Parathyroid adenoma (tissue), 2 donors: ENCODE measurements around the gene SLC7A11.

ENCODE experiments used
- H2AFZ ChIP-seq: fragments of 300-600 bp; sonication (generic); one replicate; pipeline ENCODE4 v1.7.0; 2017; ENCODE audit warnings: antibody characterized with exemption, mild to moderate bottlenecking
- H3K27ac ChIP-seq: fragments of 300-600 bp; sonication (generic); one replicate; pipeline ENCODE4 v1.7.0; 2017
- H3K27me3 ChIP-seq: fragments of 300-600 bp; sonication (generic); one replicate; pipeline ENCODE4 v1.7.0; 2017; ENCODE audit warnings: low read length; ENCODE audit not compliant: control insufficient read depth, insufficient read depth
- H3K36me3 ChIP-seq: fragments of 300-600 bp; sonication (generic); one replicate; pipeline ENCODE4 v1.7.0; 2017; ENCODE audit warnings: low read length; ENCODE audit not compliant: control insufficient read depth, insufficient read depth
- H3K4me1 ChIP-seq: fragments of 300-600 bp; sonication (generic); one replicate; pipeline ENCODE4 v1.7.0; 2017; ENCODE audit warnings: control low read depth
- H3K4me2 ChIP-seq: fragments of 300-600 bp; sonication (generic); one replicate; pipeline ENCODE4 v1.7.0; 2017; ENCODE audit warnings: low read length
- H3K4me3 ChIP-seq: fragments of 300-600 bp; sonication (generic); one replicate; pipeline ENCODE4 v1.7.0; 2017; ENCODE audit warnings: low read depth, low read length
- H3K79me2 ChIP-seq: fragments of 300-600 bp; sonication (generic); one replicate; pipeline ENCODE4 v1.7.0; 2017; ENCODE audit warnings: control low read depth
- H3K9ac ChIP-seq: fragments of 300-600 bp; sonication (generic); one replicate; pipeline ENCODE4 v1.7.0; 2017; ENCODE audit warnings: mild to moderate bottlenecking
- H3K9me3 ChIP-seq: fragments of 300-600 bp; sonication (generic); one replicate; pipeline ENCODE4 v1.7.0; 2017; ENCODE audit warnings: low read length; ENCODE audit not compliant: control insufficient read depth
- TF ChIP-seq, protein P1 (sequence below): fragments of 300-600 bp; sonication (generic); IDR thresholded peaks from one replicate; pipeline ENCODE4 v1.7.0; 2017; ENCODE audit warnings: antibody characterized with exemption, mild to moderate bottlenecking
- donor health status: primary hyperparathyroidism.

SLC7A11 gene

DNA sequence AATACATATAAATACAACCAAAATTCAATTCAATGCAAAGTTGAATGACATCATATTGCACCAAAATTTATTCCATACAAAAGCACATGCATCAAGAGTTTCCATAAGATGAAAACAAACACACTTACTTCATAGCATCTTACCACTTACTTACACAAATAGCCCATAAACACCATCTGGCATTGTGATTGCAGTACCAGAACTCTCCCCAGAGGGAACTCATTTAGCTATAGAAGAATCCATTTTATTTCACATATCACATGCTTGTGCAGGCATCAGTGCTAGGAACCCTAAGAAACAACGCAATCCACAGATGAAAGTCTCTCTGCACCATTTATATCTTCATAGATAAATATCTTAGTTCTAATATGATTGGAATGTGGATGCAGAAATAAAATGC is 77.9 kb downstream of the SLC7A11 start:
- Histone ChIP-seq H2AFZ (no peak overlapping the region), H3K79me2 (no peaks in the 10 kb centered on the region), H3K9me3 (no peaks in the 10 kb centered on the region), H3K4me1 (no peaks in the 10 kb centered on the region), H3K27ac (no peak overlapping the region), H3K27me3 (no peaks in the 10 kb centered on the region), H3K4me3 (no peak overlapping the region), H3K9ac (no peak overlapping the region), H3K4me2 (no peak overlapping the region), H3K36me3 (no peaks in the 10 kb centered on the region)
- TF ChIP-seq, protein P1, sequence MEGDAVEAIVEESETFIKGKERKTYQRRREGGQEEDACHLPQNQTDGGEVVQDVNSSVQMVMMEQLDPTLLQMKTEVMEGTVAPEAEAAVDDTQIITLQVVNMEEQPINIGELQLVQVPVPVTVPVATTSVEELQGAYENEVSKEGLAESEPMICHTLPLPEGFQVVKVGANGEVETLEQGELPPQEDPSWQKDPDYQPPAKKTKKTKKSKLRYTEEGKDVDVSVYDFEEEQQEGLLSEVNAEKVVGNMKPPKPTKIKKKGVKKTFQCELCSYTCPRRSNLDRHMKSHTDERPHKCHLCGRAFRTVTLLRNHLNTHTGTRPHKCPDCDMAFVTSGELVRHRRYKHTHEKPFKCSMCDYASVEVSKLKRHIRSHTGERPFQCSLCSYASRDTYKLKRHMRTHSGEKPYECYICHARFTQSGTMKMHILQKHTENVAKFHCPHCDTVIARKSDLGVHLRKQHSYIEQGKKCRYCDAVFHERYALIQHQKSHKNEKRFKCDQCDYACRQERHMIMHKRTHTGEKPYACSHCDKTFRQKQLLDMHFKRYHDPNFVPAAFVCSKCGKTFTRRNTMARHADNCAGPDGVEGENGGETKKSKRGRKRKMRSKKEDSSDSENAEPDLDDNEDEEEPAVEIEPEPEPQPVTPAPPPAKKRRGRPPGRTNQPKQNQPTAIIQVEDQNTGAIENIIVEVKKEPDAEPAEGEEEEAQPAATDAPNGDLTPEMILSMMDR = no peak

DNA sequence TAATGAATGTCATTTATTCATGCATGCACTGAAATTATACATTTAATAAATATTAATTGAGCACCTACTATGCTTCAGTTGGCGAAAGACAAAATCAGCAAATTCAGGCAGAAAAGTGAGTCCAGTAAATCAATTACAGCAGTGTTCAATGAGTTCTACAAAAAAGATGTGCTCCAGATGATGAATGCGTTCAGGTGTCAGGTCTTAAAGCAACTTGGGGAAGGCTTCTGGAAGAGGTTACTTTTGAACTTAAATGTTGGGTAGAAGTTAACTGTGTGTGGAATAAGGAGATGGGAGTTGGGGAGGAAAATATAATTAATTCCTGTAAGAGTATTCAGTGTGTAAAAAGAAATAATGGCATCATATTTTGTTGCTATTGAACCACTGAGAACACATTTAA is 79.0 kb downstream of the SLC7A11 start:
- Histone ChIP-seq H3K79me2 (no peaks in the 10 kb centered on the region), H3K27me3 (no peaks in the 10 kb centered on the region), H3K9ac (no peak overlapping the region), H3K9me3 (no peaks in the 10 kb centered on the region), H3K4me3 (no peak overlapping the region), H3K36me3 (no peaks in the 10 kb centered on the region), H3K27ac (no peak overlapping the region), H3K4me1 (no peaks in the 10 kb centered on the region), H3K4me2 (no peak overlapping the region), H2AFZ (no peak overlapping the region)
- TF ChIP-seq, protein P1 = no peak

DNA sequence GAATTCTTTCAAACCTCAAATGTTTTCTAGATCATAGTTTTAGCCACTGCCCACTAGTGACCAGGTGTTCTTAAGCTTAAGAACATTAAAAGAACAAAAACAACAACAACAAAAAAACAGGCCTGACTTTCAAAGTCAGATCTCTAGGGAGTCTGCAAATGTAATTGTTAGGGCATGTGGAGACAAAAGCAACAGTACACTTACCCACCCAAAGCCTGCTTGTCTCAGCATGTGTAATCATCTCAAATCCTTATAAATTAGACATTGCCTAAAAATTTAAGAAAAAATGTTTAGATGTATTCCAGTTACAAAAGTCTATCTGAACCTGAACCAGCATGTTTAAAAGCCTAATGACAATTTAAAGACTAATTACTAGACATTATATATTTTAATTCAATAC is 79.9 kb downstream of the SLC7A11 start:
- no peaks in the 10 kb centered on the region for H3K27me3 ChIP-seq

DNA sequence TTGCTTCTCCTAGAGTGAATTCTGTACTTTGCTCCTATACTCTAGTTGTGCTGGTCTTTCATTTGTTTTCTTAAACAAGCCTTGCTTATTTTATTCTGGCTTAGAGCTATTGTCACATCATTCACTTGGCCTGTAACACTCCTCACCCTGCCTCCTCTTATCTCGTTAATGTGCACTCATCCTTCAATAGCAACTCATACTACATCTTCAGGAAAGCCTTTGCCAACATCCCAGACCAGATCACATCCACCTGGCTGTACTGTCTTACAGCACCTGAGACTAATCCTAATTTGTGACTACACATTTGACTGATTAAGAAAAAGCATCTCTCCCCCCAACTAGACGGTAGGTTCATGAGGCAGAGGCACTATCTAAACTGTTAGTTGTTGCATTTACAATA is 80.8 kb downstream of the SLC7A11 start:
- no peaks in the 10 kb centered on the region for H3K9me3 ChIP-seq
- no peaks in the 10 kb centered on the region for H3K4me1 ChIP-seq
- no peaks in the 10 kb centered on the region for H3K79me2 ChIP-seq
- TF ChIP-seq, protein P1 = no peak
- no peak overlapping the region for H3K9ac ChIP-seq
- no peaks in the 10 kb centered on the region for H3K27me3 ChIP-seq
- H2AFZ ChIP-seq = no peak overlapping the region
- no peak overlapping the region for H3K4me3 ChIP-seq
- no peaks in the 10 kb centered on the region for H3K36me3 ChIP-seq
- no peak overlapping the region for H3K4me2 ChIP-seq
- H3K27ac ChIP-seq = no peak overlapping the region

More for the DNA sequence above, 79.9 kb downstream of the SLC7A11 start:
- no peak overlapping the region for H3K27ac ChIP-seq
- H2AFZ ChIP-seq = no peak overlapping the region
- H3K4me3 ChIP-seq = no peak overlapping the region
- no peaks in the 10 kb centered on the region for H3K9me3 ChIP-seq
- H3K79me2 ChIP-seq = no peaks in the 10 kb centered on the region
- H3K4me2 ChIP-seq = no peak overlapping the region
- TF ChIP-seq, protein P1 = no peak
- no peak overlapping the region for H3K9ac ChIP-seq
- no peaks in the 10 kb centered on the region for H3K4me1 ChIP-seq
- no peaks in the 10 kb centered on the region for H3K36me3 ChIP-seq

DNA sequence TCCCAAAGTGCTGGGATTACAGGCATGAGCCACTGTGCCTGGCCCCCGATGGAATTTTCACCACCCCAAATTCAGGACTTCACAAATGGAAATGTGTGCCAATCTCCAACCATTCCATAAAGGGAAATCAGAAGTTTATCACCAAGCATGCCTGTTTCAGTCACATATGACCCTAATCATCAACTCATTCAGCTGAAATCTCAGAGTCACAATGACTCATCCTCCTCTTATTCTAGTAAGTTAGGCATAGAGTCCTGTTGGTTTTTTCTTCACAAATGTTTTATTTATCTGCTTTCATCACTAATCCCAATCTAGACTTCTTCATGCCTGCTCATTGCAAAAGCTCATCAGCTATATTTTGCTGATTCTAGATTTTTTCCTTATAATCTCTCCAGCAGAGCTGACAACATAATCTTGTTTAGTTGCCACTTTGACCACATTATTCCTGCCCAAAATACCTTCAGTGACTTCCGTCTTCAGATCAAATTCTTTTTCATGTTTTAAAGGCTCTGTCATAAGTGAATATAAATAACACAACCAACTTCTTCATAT is 83.3 kb downstream of the SLC7A11 start:
- no peaks in the 10 kb centered on the region for H3K79me2 ChIP-seq

More for the DNA sequence above, 83.3 kb downstream of the SLC7A11 start:
- Histone ChIP-seq H3K4me2 (no peak overlapping the region), H3K9ac (no peak overlapping the region), H3K9me3 (no peaks in the 10 kb centered on the region), H3K36me3 (no peaks in the 10 kb centered on the region), H2AFZ (no peak overlapping the region), H3K4me1 (no peaks in the 10 kb centered on the region), H3K27ac (no peak overlapping the region), H3K4me3 (no peak overlapping the region), H3K27me3 (no peaks in the 10 kb centered on the region)
- TF ChIP-seq, protein P1 = no peak
